ENCODE results near the gene INPP5E.

Gene INPP5E

DNA sequence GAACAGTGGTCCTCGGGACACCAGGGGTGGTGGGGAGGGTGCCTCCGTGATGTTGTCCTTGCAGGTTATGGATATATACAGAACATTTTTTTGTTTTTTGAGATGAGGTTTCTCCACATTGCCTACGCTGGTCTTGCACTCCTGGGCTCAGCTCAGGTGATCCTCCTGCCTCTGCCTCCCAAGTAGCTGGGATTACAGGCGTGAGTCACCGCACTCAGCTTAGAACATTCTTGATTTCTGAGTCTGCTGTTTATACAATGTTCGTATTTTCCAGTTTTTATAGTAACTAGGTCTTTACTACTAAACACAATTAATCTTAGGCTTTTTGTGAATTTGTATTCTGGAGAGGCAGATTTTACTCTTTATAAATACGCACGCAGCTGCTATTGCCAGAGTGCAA is 23.2 kb downstream of the INPP5E start:
- H2BK5ac ChIP-seq (ENCODE audit: low read length): peak overlapping the region; percentile 27
- no peak for DNase-seq (ENCODE audit: low spot score)
- no peak overlapping the region for H3K4ac ChIP-seq (ENCODE audit: low read length)
- H3K9ac ChIP-seq (ENCODE audit: low read depth, low read length, poor library complexity): no peak overlapping the region
- H3K4me2 ChIP-seq (ENCODE audit: insufficient read depth, low read length, poor library complexity, severe bottlenecking): no peak overlapping the region
- no peak overlapping the region for H4K91ac ChIP-seq (ENCODE audit: low read depth, low read length, poor library complexity)
- H3K4me1 ChIP-seq (ENCODE audit: control insufficient read depth in 2 of 2, insufficient read depth in 1 of 2, low read depth in 1 of 2, low read length in 2 of 2): peaks cover 3 to 4% of the 10 kb centered on the region in 2 donors
- H3K27me3 ChIP-seq (ENCODE audit: control insufficient read depth in 3 of 3, insufficient read depth in 3 of 3, low read depth in 1 of 3, low read length in 3 of 3): no peaks in the 10 kb centered on the region
- no CpG with 5 or more reads among the region's 8 CpGs for WGBS, 2 donors (ENCODE audit: extremely low coverage in 2 of 2, insufficient read length in 2 of 2, insufficient replicate concordance in 1 of 2)
- no peak overlapping the region for H2AFZ ChIP-seq (ENCODE audit: low read length)
- H2BK12ac ChIP-seq (ENCODE audit: low read length): no peak overlapping the region
- no peak overlapping the region for H2AK5ac ChIP-seq (ENCODE audit: low read depth, low read length)
- H4K8ac ChIP-seq (ENCODE audit: low read depth, low read length): no peak overlapping the region
- H3K23ac ChIP-seq (ENCODE audit: low read depth, low read length, poor library complexity): no peak overlapping the region
- peaks cover 55 to 96% of the 10 kb centered on the region in 2 donors for H3K36me3 ChIP-seq (replicated peaks in 1 of 2; ENCODE audit: control insufficient read depth in 2 of 2, insufficient read depth in 2 of 2, low read length in 2 of 2)
- peaks cover 11% of the 10 kb centered on the region for H3K79me1 ChIP-seq (ENCODE audit: low read depth, low read length)
- H3K4me3 ChIP-seq (ENCODE audit: low read length in 2 of 2): no peak overlapping the region
- H3K18ac ChIP-seq (ENCODE audit: low read length): no peak overlapping the region
- no peak overlapping the region for H2BK15ac ChIP-seq (ENCODE audit: low read length)
- H3K9me3 ChIP-seq (replicated peaks in 1 of 2; ENCODE audit: control insufficient read depth in 2 of 2, insufficient read depth in 1 of 2, low read depth in 1 of 2, low read length in 2 of 2): peaks cover 0 to 3% of the 10 kb centered on the region in 2 donors
- no peak overlapping the region for H3K27ac ChIP-seq (replicated peaks; ENCODE audit: low read length)
- no peak overlapping the region for H2BK120ac ChIP-seq (ENCODE audit: low read depth, low read length)
- no peak overlapping the region for H3K14ac ChIP-seq (ENCODE audit: low read length)

GRCh38 chr9:136412962-136413361 is 26.7 kb downstream of the INPP5E start:
- no peak overlapping the region for H3K4me3 ChIP-seq (ENCODE audit: low read length in 2 of 2)
- no peak overlapping the region for H2BK5ac ChIP-seq (ENCODE audit: low read length)

GRCh38 chr9:136411378-136411777 is 28.3 kb downstream of the INPP5E start:
- no peak overlapping the region for H4K91ac ChIP-seq (ENCODE audit: low read depth, low read length, poor library complexity)
- H3K9me3 ChIP-seq (replicated peaks in 1 of 2; ENCODE audit: control insufficient read depth in 2 of 2, insufficient read depth in 1 of 2, low read depth in 1 of 2, low read length in 2 of 2): peaks cover 0 to 3% of the 10 kb centered on the region in 2 donors
- no peak overlapping the region for H2AFZ ChIP-seq (ENCODE audit: low read length)
- no peak overlapping the region for H3K14ac ChIP-seq (ENCODE audit: low read length)
- H3K9ac ChIP-seq (ENCODE audit: low read depth, low read length, poor library complexity): peak overlapping the region; percentile 9
- H2BK12ac ChIP-seq (ENCODE audit: low read length): no peak overlapping the region
- H2BK5ac ChIP-seq (ENCODE audit: low read length): no peak overlapping the region
- WGBS, 2 donors (ENCODE audit: extremely low coverage in 2 of 2, insufficient read length in 2 of 2, insufficient replicate concordance in 1 of 2): no CpG with 5 or more reads among the region's 4 CpGs
- H3K4me1 ChIP-seq (ENCODE audit: control insufficient read depth in 2 of 2, insufficient read depth in 1 of 2, low read depth in 1 of 2, low read length in 2 of 2): peaks cover 15 to 16% of the 10 kb centered on the region in 2 donors
- H3K79me1 ChIP-seq (ENCODE audit: low read depth, low read length): peaks cover 25% of the 10 kb centered on the region
- H3K27me3 ChIP-seq (ENCODE audit: control insufficient read depth in 3 of 3, insufficient read depth in 3 of 3, low read depth in 1 of 3, low read length in 3 of 3): no peaks in the 10 kb centered on the region
- H2BK15ac ChIP-seq (ENCODE audit: low read length): no peak overlapping the region
- no peak for DNase-seq (ENCODE audit: low spot score)
- H3K36me3 ChIP-seq (replicated peaks in 1 of 2; ENCODE audit: control insufficient read depth in 2 of 2, insufficient read depth in 2 of 2, low read length in 2 of 2): peaks cover 33 to 68% of the 10 kb centered on the region in 2 donors
- no peak overlapping the region for H2BK120ac ChIP-seq (ENCODE audit: low read depth, low read length)
- no peak overlapping the region for H3K23ac ChIP-seq (ENCODE audit: low read depth, low read length, poor library complexity)
- no peak overlapping the region for H3K4ac ChIP-seq (ENCODE audit: low read length)
- peak overlapping the region; percentile 95 for H3K4me2 ChIP-seq (ENCODE audit: insufficient read depth, low read length, poor library complexity, severe bottlenecking)
- H3K4me3 ChIP-seq (ENCODE audit: low read length in 2 of 2): peak overlapping the region; percentile 69 to 96
- H3K18ac ChIP-seq (ENCODE audit: low read length): no peak overlapping the region
- no peak overlapping the region for H3K27ac ChIP-seq (replicated peaks; ENCODE audit: low read length)
- no peak overlapping the region for H4K8ac ChIP-seq (ENCODE audit: low read depth, low read length)
- H2AK5ac ChIP-seq (ENCODE audit: low read depth, low read length): no peak overlapping the region

More at GRCh38 chr9:136412962-136413361, 26.7 kb downstream of the INPP5E start:
- H3K27me3 ChIP-seq (ENCODE audit: control insufficient read depth in 3 of 3, insufficient read depth in 3 of 3, low read depth in 1 of 3, low read length in 3 of 3): no peaks in the 10 kb centered on the region
- peak overlapping the region; percentile 54 for H4K8ac ChIP-seq (ENCODE audit: low read depth, low read length)
- no peak overlapping the region for H2BK15ac ChIP-seq (ENCODE audit: low read length)
- no peak overlapping the region for H3K4ac ChIP-seq (ENCODE audit: low read length)
- H2BK12ac ChIP-seq (ENCODE audit: low read length): no peak overlapping the region
- peaks cover 35 to 70% of the 10 kb centered on the region in 2 donors for H3K36me3 ChIP-seq (replicated peaks in 1 of 2; ENCODE audit: control insufficient read depth in 2 of 2, insufficient read depth in 2 of 2, low read length in 2 of 2)
- H3K23ac ChIP-seq (ENCODE audit: low read depth, low read length, poor library complexity): peak overlapping the region; percentile 3
- DNase-seq (ENCODE audit: low spot score): no peak
- H3K14ac ChIP-seq (ENCODE audit: low read length): no peak overlapping the region
- H3K27ac ChIP-seq (replicated peaks; ENCODE audit: low read length): no peak overlapping the region
- peaks cover 28% of the 10 kb centered on the region for H3K79me1 ChIP-seq (ENCODE audit: low read depth, low read length)
- no CpG with 5 or more reads among the region's 9 CpGs for WGBS, 2 donors (ENCODE audit: extremely low coverage in 2 of 2, insufficient read length in 2 of 2, insufficient replicate concordance in 1 of 2)
- no peak overlapping the region for H2BK120ac ChIP-seq (ENCODE audit: low read depth, low read length)
- no peak overlapping the region for H4K91ac ChIP-seq (ENCODE audit: low read depth, low read length, poor library complexity)
- no peak overlapping the region for H2AK5ac ChIP-seq (ENCODE audit: low read depth, low read length)
- H3K4me1 ChIP-seq (ENCODE audit: control insufficient read depth in 2 of 2, insufficient read depth in 1 of 2, low read depth in 1 of 2, low read length in 2 of 2): peaks cover 15 to 16% of the 10 kb centered on the region in 2 donors
- no peak overlapping the region for H3K4me2 ChIP-seq (ENCODE audit: insufficient read depth, low read length, poor library complexity, severe bottlenecking)
- no peak overlapping the region for H3K18ac ChIP-seq (ENCODE audit: low read length)
- no peak overlapping the region for H3K9ac ChIP-seq (ENCODE audit: low read depth, low read length, poor library complexity)
- no peak overlapping the region for H2AFZ ChIP-seq (ENCODE audit: low read length)
- peaks cover 0 to 3% of the 10 kb centered on the region in 2 donors for H3K9me3 ChIP-seq (replicated peaks in 1 of 2; ENCODE audit: control insufficient read depth in 2 of 2, insufficient read depth in 1 of 2, low read depth in 1 of 2, low read length in 2 of 2)

DNA sequence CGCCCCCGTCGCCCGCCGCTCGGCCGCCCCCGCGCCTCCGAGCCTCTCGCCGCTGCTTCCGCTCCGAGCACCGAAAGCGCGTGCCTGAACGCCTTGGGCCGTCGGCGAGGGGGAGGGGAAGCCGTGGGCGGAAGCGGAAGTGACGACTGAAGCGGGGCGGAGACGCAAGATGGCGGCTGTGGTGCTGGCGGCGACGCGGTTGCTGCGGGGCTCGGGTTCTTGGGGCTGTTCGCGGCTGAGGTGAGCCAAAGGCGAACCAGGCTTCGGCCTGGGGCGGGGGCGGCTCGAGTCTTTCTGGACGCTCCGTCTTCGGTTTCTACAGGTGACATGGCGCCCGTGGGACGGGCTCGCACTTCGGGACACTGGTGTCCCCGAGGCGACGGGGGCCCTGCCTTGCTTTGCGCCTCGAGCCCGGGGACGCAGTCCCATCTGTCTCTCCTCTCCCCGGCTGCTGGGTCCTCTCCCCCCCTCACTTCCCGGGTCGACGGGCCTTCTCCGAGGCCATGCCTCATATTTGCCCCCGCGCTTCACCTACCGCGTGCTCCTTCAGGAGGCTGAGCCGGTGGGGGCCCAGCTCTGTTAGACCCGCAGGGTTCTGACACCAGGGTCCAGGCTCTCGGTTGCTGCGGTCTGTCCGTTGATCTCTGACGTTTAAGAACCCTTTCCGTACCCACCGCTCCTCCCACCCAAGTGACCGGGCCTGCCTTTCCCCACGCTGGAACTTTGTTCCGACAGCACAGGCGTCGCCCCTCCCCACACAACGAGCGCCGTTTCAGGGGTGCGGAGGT is 29.0 kb downstream of the INPP5E start, which contains the start of the genes ENTR1 and PMPCA:
TSS of gene ENTR1 (minus strand) at position 115 of the 788 bp plus-strand sequence. CDS start 217 bp downstream, outside the sequence.
TSS of gene PMPCA (plus strand) at position 159 of the 788 bp plus-strand sequence. CDS start at position 170, 11 bp downstream.
- Histone ChIP-seq H3K27me3 (ENCODE audit: control insufficient read depth in 3 of 3, insufficient read depth in 3 of 3, low read depth in 1 of 3, low read length in 3 of 3) (no peaks in the 10 kb centered on the region), H2BK15ac (ENCODE audit: low read length) (peak within 1 kb of the TSS; percentile 51), H3K14ac (ENCODE audit: low read length) (peak within 1 kb of the TSS; percentile 99), H2AFZ (ENCODE audit: low read length) (peak within 1 kb of the TSS; percentile 90), H2AK5ac (ENCODE audit: low read depth, low read length) (peak within 1 kb of the TSS; percentile 95), H3K9ac (ENCODE audit: low read depth, low read length, poor library complexity) (peak within 1 kb of the TSS; percentile 93), H3K27ac (replicated peaks; ENCODE audit: low read length) (peak within 1 kb of the TSS; percentile 37), H4K91ac (ENCODE audit: low read depth, low read length, poor library complexity) (no peak within 1 kb of the TSS), H3K23ac (ENCODE audit: low read depth, low read length, poor library complexity) (peak within 1 kb of the TSS; percentile 97), H3K36me3 (replicated peaks in 1 of 2; ENCODE audit: control insufficient read depth in 2 of 2, insufficient read depth in 2 of 2, low read length in 2 of 2) (peaks cover 30 to 67% of the 10 kb centered on the region in 2 donors), H4K8ac (ENCODE audit: low read depth, low read length) (no peak within 1 kb of the TSS), H3K18ac (ENCODE audit: low read length) (peak within 1 kb of the TSS; percentile 95), H3K4me3 (ENCODE audit: low read length in 2 of 2) (peak within 1 kb of the TSS; percentile 69 to 96), H2BK120ac (ENCODE audit: low read depth, low read length) (peak within 1 kb of the TSS; percentile 81), H3K4ac (ENCODE audit: low read length) (peak within 1 kb of the TSS; percentile 54), H3K4me2 (ENCODE audit: insufficient read depth, low read length, poor library complexity, severe bottlenecking) (peak within 1 kb of the TSS; percentile 99), H3K9me3 (replicated peaks in 1 of 2; ENCODE audit: control insufficient read depth in 2 of 2, insufficient read depth in 1 of 2, low read depth in 1 of 2, low read length in 2 of 2) (peaks cover 0 to 3% of the 10 kb centered on the region in 2 donors), H2BK12ac (ENCODE audit: low read length) (no peak within 1 kb of the TSS), H3K4me1 (ENCODE audit: control insufficient read depth in 2 of 2, insufficient read depth in 1 of 2, low read depth in 1 of 2, low read length in 2 of 2) (peaks cover 15 to 16% of the 10 kb centered on the region in 2 donors), H3K79me1 (ENCODE audit: low read depth, low read length) (peaks cover 25% of the 10 kb centered on the region), H2BK5ac (ENCODE audit: low read length) (peak within 1 kb of the TSS; percentile 97)
- DNase-seq (ENCODE audit: low spot score): peak; percentile 88
- WGBS, 2 donors (ENCODE audit: extremely low coverage in 2 of 2, insufficient read length in 2 of 2, insufficient replicate concordance in 1 of 2): no CpG with 5 or more reads among the region's 83 CpGs

Data from neuronal stem cell (in vitro differentiated cells).